DOHH2 (cell line): ENCODE data around the gene BCAS1.

Source experiments
- CTCF ChIP-seq: fragments of 200-600 bp; sonication (generic); IDR thresholded peaks from one replicate; pipeline ENCODE4 v1.5.1; 2014; ENCODE audit warnings: antibody characterized with exemption, mild to moderate bottlenecking, low read depth, low read length; ENCODE audit not compliant: poor library complexity, severe bottlenecking
- EZH2phosphoT487 ChIP-seq: fragments of 200-600 bp; sonication (generic); IDR thresholded peaks from 2 replicates; pipeline ENCODE4 v1.6.1; 2017; ENCODE audit warnings: borderline replicate concordance, mild to moderate bottlenecking, antibody characterized with exemption, low read length, moderate library complexity, mixed read lengths

- TF ChIP-seq CTCF (no peak), EZH2phosphoT487 (no peak)
Measured at GRCh38 chr20:53926428-53927028, 143.9 kb downstream of the BCAS1 start.
